ENCODE measurements around the gene KDM3A.

KDM3A gene

DNA sequence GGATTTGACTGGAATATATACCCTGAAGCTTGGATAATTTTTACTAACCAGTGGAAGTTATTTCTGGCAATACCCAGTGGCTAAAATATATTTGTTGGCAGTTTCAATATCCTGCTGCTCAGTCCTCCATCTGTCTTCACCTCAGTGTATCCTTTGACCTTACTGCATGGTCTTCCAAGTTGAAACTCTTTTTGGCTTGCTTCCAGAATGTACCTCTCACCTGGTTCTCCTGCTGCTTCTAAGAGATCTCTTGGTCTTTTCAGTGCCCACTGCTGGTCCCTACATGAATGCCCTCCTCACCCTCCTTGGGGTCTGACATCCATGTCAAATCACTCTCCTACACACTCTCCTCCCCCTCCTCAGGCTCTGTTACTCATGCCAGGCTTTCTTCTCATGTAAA is 4.8 kb upstream of the KDM3A start:
- DNase-seq = no peak

DNA sequence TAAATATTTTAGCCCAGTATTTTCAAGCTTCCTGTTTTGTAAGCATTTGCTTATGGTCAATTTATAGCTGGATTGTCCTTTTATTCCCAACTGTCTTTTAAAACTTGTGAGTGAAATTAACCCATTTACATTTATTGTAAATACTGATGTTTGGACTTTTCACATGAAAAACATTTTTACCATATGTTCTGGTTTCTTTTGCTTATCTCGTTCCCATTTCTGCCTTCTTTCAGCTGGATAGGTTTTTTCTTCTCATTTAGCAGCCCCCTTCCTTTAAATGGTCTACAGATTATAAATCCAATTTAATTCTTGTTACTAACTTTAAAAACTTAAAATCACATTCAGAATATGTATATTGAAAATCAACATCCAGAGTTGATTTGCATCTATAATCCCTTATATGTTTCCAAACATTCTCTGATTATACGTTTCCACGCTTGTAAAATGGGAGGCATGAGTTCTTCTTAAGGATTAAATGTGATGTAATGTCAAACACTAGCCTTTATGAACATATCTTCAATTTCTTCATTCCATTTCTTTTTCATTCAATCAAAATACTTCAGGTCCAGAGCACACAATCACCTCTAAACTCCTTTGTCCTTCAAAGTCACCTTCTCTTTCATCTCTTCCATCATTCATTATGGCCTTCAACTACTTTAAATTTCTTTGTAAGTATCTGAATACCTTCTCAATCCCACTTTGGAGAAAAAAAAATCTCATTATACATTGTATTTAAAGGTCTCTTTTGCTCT is 1.1 kb upstream of the KDM3A start:
- no peak for DNase-seq

DNA sequence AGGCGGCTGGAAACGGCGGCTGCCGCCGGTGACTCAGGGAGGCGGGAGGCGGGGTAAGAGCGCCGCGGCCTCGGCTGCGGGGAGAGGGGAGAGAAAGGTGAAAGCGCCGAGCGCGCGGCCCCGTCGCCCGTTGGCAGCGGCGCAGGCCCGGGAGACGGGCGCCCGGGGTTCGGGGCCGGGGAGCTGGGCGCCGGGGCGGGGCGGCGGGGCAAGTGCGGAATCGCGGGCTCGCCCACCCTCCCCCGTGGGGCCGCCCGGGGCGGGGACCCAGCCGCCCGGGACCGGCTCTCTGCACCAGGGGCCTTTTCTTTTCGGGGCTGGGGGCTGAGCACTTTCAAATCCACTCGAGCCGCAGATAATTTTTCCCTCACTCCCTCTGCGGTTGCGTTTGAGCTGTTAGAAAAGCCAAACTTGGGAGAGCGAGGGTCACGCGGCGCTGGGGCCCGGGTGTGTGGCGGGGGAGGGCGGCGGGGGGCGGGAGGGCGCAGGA is 266 bp downstream of the KDM3A start:
- DNase-seq = no peak

DNA sequence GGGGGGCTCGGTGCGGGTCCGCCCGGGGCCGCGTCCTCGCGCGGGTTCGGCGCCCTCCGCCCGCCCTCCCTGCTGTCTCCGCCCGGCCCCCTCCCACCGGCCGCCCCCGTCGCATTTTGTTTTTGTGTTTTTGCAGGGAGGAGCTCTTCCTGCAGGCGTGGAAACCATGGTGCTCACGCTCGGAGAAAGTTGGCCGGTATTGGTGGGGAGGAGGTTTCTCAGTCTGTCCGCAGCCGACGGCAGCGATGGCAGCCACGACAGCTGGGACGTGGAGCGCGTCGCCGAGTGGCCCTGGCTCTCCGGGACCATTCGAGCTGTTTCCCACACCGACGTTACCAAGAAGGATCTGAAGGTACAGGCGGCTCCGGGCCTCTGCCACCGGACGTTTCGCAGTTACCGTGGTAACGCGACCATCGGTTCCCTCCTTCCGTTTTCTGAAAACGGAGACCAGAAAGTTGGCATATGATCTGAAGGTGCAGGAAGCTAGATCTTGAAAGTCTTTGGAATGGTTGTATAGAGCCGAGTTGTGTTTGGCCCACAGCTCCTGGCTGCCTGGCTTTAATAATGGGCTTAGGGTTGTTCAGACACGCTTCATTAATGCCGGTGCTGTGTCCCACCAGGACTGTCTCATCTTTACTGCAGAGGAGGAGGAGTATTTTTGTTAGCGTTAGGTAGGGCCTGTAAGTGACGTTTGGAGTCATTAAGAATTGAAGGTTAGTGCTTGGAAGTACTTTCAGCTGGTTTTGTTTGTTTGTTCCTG is 891 bp downstream of the KDM3A start:
- peak; percentile 20 to 32 for DNase-seq

DNA sequence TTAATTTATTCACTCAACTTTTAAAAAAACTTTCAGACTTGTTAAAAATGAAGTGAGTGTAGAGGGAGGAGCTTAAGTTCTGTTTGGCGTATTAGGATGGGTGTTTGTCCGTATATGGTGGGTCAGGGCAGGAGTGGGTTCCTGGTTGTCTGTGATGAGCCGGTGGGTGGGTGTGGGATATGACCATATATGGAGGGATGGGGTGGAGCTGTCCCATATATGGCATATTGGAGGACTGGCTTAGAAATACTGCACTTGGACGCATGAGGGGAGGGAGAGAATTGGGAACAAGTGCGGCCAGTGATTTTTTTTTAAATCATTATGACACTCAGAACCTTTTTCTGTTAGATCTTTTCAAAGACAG is 1.5 kb downstream of the KDM3A start:
- peak; percentile 15 to 76 for DNase-seq

DNA sequence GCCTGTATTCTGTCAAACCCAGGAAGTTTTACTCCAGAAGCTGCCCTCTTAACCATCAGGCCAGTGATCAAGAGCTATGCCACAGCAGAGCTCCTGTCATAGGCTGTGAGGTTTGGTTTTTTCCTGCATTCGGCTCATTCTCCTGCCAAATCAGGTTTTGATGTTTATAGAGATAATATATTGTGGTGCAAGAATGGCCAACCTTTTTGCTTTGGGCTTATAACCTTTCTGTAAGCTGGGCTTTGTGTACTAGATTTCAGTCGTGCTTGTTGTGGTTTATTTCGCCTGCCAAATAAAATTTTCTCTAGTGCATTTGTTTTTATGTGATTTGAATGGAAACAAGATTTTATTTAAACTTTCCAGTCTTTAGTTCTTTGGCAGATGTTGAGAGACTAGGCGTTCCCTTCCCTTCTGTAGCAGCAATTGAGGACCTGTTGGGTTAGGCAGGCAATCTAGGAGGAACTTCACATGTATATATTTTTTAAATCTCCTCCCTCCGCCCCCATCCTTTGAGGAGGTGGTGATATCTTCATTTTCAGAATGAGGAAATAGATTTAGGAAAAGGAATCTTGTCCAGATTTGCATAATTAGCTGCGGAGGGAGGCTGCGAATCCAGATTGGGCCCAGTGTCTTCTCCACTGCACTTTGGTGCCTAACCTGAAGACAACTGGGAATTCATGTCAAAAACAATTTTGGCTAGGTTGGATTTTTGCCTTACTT is 2.6 kb downstream of the KDM3A start:
- DNase-seq = no peak

DNA sequence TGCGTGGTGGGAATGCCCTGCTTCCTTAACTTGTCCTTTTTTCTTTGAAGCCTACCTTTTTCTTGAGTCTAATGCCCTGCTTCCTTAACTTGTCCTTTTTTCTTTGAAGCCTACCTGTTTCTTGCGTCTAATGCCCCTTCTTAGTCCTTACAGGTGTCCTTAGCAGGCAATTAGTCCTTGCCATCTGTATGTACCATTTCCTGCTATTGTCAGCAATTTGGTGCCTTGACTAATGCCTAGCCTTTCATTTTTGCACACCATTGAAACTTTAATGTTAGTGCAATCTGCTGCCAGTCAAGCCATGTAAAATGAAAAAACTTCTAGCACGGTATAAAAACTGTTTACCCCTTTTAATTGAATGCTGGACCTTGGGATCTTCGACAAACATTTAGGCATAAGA is 4.3 kb downstream of the KDM3A start:
- DNase-seq = no peak

DNA sequence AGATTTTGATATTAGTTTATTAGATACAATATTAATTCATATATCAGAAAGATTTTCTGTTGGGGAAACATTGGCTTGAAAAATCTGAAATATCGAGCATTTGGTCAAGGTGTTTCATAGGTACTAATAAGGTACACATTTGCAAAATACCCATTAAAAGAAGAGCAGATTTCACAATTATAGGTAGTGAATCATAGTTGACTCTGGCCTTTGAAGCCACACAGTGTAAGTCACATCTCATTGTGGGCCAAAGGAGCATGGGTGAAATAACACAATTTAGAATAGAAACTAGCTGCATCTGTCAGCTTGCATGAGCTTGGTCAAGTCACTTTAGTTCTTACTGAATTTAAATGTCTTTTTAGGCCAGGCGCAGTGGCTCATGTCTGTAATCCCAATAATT is 4.9 kb downstream of the KDM3A start:
- DNase-seq = no peak

DNA sequence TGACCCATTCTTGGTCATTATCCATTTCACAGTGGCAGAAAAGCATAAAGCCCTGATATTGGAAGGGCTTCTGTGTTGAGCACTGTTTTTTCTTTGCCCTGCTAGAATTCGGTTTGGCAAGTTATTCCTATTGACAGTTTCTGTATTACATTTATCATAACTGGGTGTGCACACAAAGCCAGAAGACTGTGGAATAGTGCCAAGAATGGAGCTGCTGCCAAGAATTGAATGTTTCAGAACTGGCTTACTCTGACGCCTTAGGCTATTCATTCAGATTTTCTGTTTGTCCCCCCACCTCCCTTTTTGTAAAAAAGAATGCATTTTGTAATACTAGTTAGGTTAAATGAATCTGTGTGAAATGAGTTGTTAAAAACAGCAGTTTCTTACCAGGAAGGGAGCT is 12.7 kb downstream of the KDM3A start:
- no peak for DNase-seq

DNA sequence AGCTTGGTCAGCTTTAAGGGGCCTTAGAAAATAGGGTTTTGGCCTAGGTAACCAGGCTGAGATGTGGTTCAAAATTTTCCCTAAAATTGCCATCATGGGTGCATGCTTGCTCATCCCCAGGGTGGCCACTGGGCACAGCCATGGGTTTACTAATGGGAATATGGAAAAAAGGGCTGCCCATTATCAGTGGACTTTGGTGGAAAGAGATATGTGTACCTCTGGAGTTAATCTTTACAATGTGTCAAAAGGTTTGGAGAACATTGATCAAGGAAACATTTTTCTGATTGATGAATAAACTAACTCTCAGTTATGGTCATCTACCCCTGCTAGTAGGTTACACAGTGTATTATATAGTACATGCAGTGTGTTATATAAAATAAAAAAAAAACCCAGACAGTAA is 13.1 kb downstream of the KDM3A start:
- DNase-seq = no peak

DNA sequence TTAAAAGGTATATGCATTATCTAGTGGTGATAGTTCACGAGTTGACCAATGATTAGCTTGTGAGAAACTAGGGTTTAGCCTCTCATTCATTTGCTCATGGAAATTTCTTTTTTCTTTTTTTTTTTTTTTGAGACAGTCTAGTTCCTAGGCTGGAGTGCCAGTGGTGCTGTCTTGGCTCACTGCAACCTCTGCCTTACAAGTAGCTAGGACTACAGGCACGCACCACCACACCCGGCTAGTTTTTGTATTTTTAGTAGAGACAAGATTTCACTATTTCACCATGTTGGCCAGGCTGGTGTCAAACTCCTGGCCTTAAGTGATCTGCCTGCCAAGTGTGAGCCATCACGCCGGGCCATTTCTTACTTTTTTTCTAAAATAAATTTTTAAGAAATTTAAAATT is 14.0 kb downstream of the KDM3A start:
- no peak for DNase-seq

DNA sequence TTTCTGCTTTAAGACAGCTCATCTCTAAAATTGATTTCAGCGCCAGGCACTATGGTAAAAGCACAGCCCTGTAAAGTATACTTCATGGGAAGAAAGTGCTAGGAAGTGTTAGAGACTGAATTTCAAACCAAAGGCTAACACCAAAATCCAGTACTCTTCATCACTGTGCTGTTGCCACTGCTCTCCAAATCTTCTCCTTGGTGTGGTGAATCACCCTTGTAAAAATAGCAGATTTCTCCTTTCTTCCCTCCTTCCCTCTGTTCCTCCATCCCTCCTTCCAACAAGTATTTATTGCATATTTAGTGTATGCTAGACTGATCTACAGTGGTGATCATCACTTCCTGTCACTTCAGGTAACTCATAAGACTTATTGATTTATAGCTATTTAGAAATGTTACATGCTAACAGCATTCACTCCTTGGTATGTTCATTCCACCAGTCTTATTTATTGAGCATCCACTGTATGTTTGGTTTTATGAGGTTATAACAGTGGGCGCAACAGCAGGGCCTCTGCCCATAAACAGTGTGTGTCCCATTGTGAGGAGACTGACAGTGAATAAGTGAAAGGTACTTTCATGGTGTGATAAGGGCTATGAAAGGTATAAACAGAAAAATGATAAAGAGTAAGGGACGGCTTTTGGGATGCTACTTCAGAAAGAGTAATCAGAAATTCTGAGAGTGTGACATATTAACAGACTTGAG is 20.0 kb downstream of the KDM3A start:
- no peak for DNase-seq

DNA sequence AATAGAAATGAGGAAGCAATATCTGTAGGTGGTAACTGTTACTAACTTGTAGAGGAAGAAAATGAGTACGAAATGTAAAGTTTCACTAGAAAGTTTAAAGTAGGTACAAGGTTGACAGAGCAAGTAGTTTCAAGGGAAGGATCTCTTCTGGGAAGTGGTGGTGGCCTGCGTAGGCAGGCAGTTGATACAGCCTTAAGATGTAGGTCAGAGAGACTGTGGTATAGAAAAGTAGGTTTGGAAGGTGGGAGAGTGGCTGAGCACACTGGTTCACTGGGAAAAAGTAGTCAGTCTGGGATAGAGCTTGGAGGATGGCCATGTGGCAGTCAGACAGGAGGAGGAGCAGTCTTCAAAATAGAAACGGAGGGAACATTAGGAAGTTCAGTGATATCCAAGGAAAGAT is 23.5 kb downstream of the KDM3A start:
- no peak for DNase-seq

DNA sequence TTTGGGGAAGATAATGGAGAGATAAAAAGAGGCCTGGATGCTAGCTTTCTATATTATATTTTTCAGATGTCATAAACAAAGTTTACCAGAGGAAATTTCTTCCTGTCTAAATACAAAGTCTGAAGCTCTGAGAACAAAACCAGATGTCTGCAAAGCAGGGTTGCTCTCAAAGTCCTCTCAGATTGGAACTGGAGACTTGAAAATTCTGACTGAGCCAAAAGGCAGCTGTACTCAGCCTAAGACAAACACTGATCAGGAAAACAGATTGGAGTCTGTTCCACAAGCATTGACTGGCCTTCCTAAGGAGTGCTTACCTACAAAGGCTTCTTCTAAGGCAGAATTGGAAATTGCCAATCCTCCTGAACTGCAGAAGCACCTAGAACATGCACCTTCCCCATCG is 25.1 kb downstream of the KDM3A start:
- DNase-seq = no peak

DNA sequence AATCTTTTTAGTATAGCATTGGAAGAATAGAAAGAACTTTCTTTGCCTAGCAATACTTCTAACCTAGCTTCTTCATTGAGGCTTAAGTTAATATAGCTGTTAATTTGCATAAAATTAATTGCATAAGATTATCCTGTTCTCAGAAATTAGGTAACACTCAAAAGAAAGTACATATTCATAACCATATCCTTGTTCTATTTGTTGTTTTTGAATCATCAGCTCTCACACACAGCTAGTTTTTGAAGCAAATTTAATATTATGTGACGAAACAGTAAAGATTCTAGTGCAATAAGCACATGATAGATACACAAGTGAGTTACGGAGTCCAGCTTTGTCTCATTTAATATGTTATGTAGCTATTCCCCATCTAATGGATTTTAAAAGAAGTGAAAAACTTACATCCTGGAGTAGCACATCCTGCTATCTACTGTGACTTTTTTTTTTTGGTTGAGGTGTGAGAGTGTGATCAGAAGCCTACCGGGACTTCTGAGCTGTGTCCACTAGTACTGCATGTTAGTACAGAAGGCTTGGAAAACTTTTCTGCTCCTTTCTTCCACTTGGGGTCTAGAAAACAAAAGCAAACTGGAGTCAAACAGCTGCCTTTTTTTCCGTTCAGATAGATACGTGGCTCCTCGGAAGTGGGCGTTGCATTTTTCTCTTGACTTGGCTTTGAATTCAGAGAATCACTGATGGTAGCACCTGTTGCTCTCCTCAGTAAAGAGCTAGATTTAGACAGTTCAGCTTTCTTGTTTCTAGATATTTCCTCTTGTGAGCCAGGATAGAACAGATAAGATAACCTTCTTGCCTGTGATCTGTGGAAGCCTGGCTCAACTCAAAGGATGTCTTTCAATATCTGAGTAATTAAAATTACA is 27.2 kb downstream of the KDM3A start:
- DNase-seq = no peak

DNA sequence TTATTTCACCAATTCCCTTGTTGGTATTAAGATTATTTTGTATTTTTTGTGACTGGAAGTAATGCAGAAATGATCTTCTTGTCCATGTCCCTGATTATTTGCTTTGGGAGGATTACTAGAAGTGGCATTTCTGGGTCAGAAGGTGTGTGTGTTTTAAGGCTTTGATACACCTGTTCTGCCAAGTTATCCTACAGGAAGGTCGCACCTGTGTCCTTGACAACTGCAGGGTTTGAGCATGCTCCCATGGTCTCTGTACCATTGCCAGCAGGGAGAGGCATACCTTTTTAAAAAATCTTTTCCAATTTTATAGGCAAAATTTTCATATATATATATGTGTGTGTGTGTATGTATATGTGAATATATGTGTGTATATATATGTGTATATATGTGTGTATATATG is 29.7 kb downstream of the KDM3A start:
- DNase-seq = no peak

DNA sequence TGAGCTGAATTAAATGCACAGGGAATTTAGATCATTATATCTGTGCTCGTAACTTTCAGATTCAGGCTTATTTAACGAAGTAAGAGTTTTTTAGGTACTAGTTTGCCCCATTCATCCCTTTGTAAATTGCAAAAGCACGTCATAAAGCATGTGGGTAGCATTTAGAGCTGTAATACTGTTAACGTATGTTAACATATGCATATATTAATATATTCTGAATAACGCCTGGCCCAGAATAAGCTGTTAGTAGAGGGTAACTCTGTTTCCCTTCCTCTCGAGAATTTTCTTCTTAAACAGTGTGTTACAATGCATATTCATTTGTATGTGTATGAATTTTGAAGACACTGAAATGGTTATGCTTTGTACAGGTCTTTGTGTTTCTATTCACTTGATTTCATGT is 30.5 kb downstream of the KDM3A start:
- no peak for DNase-seq

DNA sequence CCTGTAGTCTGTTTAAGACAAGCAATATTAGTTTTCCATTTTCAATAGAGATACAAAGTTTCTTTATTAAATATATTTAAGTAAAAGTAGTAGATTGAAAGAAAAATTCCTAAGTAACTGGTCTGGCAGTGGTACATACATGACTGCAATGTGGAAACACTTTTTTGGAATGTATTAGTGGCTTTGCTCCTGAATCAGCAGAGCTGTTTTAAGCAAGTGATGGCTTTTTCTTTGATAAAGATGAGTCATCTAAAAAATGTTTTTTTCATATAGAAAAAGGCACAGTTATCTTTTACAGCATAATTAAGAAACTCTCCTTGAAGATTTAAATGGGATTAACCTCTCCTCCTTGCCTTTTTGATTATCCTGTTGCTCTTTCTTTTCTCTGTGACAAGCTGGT is 34.9 kb downstream of the KDM3A start:
- DNase-seq = no peak

DNA sequence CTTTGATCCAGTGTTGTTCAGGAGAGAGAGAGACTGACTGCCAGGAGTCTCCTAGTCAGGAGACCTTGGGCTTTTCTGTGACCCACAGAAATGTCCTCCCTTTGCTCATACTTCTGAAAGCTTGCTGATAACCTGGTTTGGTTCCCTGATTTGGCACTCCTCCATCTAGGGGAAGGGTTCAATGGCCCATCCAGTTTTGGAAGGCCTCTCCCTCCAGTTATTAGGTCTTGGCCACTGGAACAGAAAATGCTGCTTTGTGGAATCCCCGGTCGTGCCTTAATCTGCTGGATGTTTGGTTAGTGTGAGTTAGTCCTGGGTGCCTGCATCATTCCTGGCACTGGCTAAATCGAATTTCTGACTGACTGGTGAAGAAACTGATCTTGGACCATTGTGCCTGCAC is 35.7 kb downstream of the KDM3A start:
- no peak for DNase-seq

DNA sequence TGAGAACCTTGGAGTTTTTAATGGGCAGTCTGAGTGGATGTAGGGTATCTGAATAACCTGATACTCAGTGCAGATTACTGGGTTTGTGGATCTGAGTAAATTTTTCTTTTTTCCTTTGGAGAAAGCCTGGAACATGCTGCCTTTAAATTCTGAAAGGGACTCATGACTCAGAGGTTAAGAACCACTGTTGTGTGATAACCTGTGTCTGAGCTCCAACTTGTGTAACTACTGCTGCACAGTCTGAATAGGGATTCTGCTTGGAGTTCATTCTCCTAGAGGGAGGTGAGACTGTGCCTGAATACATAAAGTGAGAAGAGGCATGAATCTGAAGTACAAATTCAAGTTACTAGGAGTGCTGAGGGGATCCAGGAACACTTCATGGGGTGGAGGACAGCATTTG is 36.2 kb downstream of the KDM3A start:
- DNase-seq = no peak

DNA sequence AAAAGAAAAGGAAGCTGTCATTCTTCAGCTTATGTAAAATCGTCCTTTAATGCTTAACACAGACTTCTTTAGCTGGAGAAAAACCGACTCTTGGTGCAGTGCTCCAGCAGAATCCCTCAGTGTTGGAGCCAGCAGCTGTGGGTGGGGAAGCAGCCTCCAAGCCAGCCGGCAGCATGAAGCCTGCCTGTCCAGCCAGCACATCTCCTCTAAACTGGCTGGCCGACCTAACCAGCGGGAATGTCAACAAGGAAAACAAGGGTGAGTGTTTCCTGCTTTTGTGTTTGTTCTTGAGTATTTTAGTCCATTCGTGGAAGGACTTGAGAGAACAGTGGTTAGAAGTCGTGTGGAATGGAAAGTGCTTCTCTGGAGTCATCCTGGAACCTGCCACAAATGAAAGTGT is 38.9 kb downstream of the KDM3A start:
- DNase-seq = no peak

DNA sequence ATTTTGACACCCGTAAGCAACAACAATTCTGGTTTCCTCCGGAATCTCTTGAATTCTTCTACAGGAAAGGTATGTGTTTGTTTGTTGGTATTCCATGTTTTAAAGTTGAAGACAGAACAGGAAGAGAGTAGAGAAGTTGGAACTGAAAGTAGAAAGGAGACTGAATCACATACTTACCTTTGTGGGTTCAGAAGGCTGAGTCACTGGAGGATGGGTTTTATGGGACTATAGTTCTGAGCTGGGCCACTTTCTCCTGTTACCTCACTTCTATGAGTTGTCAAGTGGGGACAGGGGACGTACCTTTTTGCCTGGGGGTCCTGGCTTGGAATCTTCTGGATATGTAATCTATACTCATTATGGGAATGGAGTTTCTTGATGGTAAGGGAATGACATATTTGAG is 40.9 kb downstream of the KDM3A start:
- DNase-seq = no peak
